GM03348 (cell line): ENCODE results near the gene CUX1.
"Not testable (repeated sequence)": the region's sequence is repeated elsewhere in the genome, so short reads cannot be mapped to it uniquely, and the experiment has no call there.

Experiments
- DNase-seq: peaks from one replicate; pipeline ENCODE4 v3.0.0; 2012; ENCODE audit warnings: low spot score

The CUX1 gene

GRCh38 chr7:101817471-101818286 lies at the start of gene CUX1:
Gene CUX1, plus strand, starts transcription at chr7:101817626. Its CDS starts 14 bp downstream, at chr7:101817640.
- peak; percentile 21 for DNase-seq

GRCh38 chr7:101768280-101768679 lies 49.1 kb upstream of the CUX1 start:
- DNase-seq: no peak

- DNase-seq: no peak
Measured at GRCh38 chr7:101770466-101770865, 47.0 kb upstream of the CUX1 start.

- no peak for DNase-seq
Measured at GRCh38 chr7:101772508-101773211, 44.8 kb upstream of the CUX1 start.

GRCh38 chr7:101775181-101775580 lies 42.2 kb upstream of the CUX1 start:
- DNase-seq: no peak

- no peak for DNase-seq
Measured at GRCh38 chr7:101778026-101778580, 39.3 kb upstream of the CUX1 start.

- DNase-seq: no peak
Measured at GRCh38 chr7:101779267-101779666, 38.2 kb upstream of the CUX1 start.

- no peak for DNase-seq
Measured at GRCh38 chr7:101780281-101780680, 37.1 kb upstream of the CUX1 start.

GRCh38 chr7:101781439-101781838 lies 36.0 kb upstream of the CUX1 start:
- DNase-seq: no peak

- DNase-seq: no peak
Measured at GRCh38 chr7:101782476-101782875, 35.0 kb upstream of the CUX1 start.

GRCh38 chr7:101782896-101783295 lies 34.5 kb upstream of the CUX1 start:
- no peak for DNase-seq

GRCh38 chr7:101783381-101784181 lies 33.8 kb upstream of the CUX1 start:
- no peak for DNase-seq

GRCh38 chr7:101784292-101785127 lies 32.9 kb upstream of the CUX1 start:
- peak; percentile 45 for DNase-seq

- DNase-seq: no peak
Measured at GRCh38 chr7:101787864-101788263, 29.6 kb upstream of the CUX1 start.

GRCh38 chr7:101788517-101788916 lies 28.9 kb upstream of the CUX1 start:
- no peak for DNase-seq

GRCh38 chr7:101790566-101791293 lies 26.7 kb upstream of the CUX1 start:
- DNase-seq: no peak

- DNase-seq: peak; percentile 85
Measured at GRCh38 chr7:101792051-101792681, 25.3 kb upstream of the CUX1 start.

GRCh38 chr7:101792682-101793071 lies 24.7 kb upstream of the CUX1 start:
- DNase-seq: not testable (repeated sequence)

- DNase-seq: no peak
Measured at GRCh38 chr7:101795461-101795860, 22.0 kb upstream of the CUX1 start.

- DNase-seq: not testable (repeated sequence)
Measured at GRCh38 chr7:101798173-101798572, 19.3 kb upstream of the CUX1 start.
